K562 (cell line): Measurements from ENCODE around the gene KRT28. TPM values are rescaled to one million over a fixed set of nuclear protein-coding genes. Genes with fewer than 3 reads are reported as not detected.

Experiments used
- AFF1 ChIP-seq, 2 experiments: fragments of 450-650 bp; IDR thresholded peaks; 2 replicates each; pipeline ENCODE4 v1.6.1; 2018; ENCODE audit warnings: mild to moderate bottlenecking in 2 of 2, low read depth in 1 of 2; ENCODE audit not compliant: partially characterized antibody in 2 of 2
- E2F6 ChIP-seq, 2 experiments: IDR thresholded peaks; 2 replicates each; pipeline ENCODE4 v1.6.1; 2011; ENCODE audit warnings: borderline replicate concordance in 1 of 2, control low read depth in 1 of 2, low read depth in 1 of 2, low read length in 1 of 2, mild to moderate bottlenecking in 1 of 2, mixed read lengths in 1 of 2, moderate library complexity in 1 of 2; ENCODE audit not compliant: insufficient read depth in 1 of 2, insufficient read length in 1 of 2, poor library complexity in 1 of 2, severe bottlenecking in 1 of 2; ENCODE audit errors: extremely low read depth in 1 of 2
- FOXJ2 ChIP-seq: fragments of 200-800 bp; sonication (Bioruptor generic); IDR thresholded peaks from 2 replicates; pipeline ENCODE4 v1.6.1; 2016; ENCODE audit warnings: missing genetic modification characterization, missing compliant biosample characterization
- MYBL2 ChIP-seq, 2 experiments: fragments of 450-650 bp in 1 of 2; sonication (generic) in 1 of 2; formaldehyde crosslinking in 1 of 2; IDR thresholded peaks; 2 replicates each; pipeline versions ENCODE4 v1.6.1 to v1.8.1; 2017 to 2022; ENCODE audit warnings: borderline replicate concordance in 1 of 2, inconsistent platforms in 1 of 2, low read depth in 1 of 2, mild to moderate bottlenecking in 1 of 2, missing genetic modification reagents in 1 of 2, moderate library complexity in 1 of 2
- RBM39 ChIP-seq: fragments of 200-400 bp; formaldehyde crosslinking; optimal IDR thresholded peaks from 2 replicates; pipeline ENCODE3; 2018; ENCODE audit warnings: low read depth, low read length
- THAP7 ChIP-seq: fragments of 250-450 bp; sonication (Bioruptor Pico); IDR thresholded peaks from 2 replicates; pipeline ENCODE4 v1.5.0; 2021
- WHSC1 ChIP-seq: IDR thresholded peaks from one replicate; pipeline ENCODE4 v1.6.1; 2012; ENCODE audit warnings: low read length, control low read depth, inconsistent platforms
- ZBTB40 ChIP-seq, 2 experiments: fragments of 450-650 bp in 1 of 2; sonication (generic) in 1 of 2; formaldehyde crosslinking in 1 of 2; IDR thresholded peaks; 2 replicates each; pipeline versions ENCODE4 v1.7.1 to v1.9.0; 2016 to 2022; ENCODE audit warnings: inconsistent platforms in 1 of 2, mild to moderate bottlenecking in 1 of 2, missing genetic modification reagents in 1 of 2
- polyA plus RNA-seq, 8 experiments: library from polyadenylated mRNA; depleted of rRNA in 4 of 8; stranded (reverse) in 5 of 8; unstranded in 3 of 8; fragments of >200 nt; fragmentation: Nextera tagmentation in 2 of 8; fragmentation: Illumina TruSeq in 1 of 8; extraction: Ambion mirVana in 2 of 8; extraction: Trizol in 1 of 8; gene quantifications; 2 replicates each; pipeline versions ENCODE4 v1.2.1 to v1.2.3, GENCODE V29; 2011 to 2014; ENCODE audit warnings: inconsistent platforms in 1 of 8, missing spikeins in 1 of 8
- total RNA-seq, 7 experiments: library from RNA; depleted of rRNA in 6 of 7; stranded (reverse); fragments of >200 nt in 6 of 7; fragmentation: Illumina TruSeq in 2 of 7; extraction: Trizol in 2 of 7; gene quantifications; 2 replicates each; pipeline versions ENCODE4 v1.2.1 to v1.2.3, GENCODE V29; 2011 to 2021; ENCODE audit warnings: low replicate concordance in 1 of 7

The KRT28 gene
- total and polyA plus RNA-seq, 9 of the 15 experiments (the other 6 are each of a cell fraction or from before 2014, with no cell fraction given): not detected

- no peak for TF ChIP-seq ZBTB40 (IDR thresholded peaks at IDR 0.05)
- TF ChIP-seq ZBTB40 (CRISPR knock-in tag; IDR thresholded peaks at IDR 0.05): no peak
- TF ChIP-seq AFF1 (IDR thresholded peaks at IDR 0.05; ENCODE audit: low read depth in 1 of 2, partially characterized antibody in 2 of 2): peak; percentile 69 to 90
- TF ChIP-seq E2F6 (IDR thresholded peaks at IDR 0.05; ENCODE audit: borderline replicate concordance in 1 of 2, extremely low read depth in 1 of 2, insufficient read depth in 1 of 2, insufficient read length in 1 of 2, low read depth in 1 of 2, low read length in 1 of 2, poor library complexity in 1 of 2, severe bottlenecking in 1 of 2): peak in 1 of 2 experiments; percentile 62
- no peak for TF ChIP-seq THAP7 (CRISPR knock-in tag)
- TF ChIP-seq WHSC1: no peak
- no peak for TF ChIP-seq RBM39
- 0 out of 2 replicates have a peak, but pooled peaks have one; percentile 28 for TF ChIP-seq MYBL2 (IDR thresholded peaks at IDR 0.05; ENCODE audit: low read depth)
- no peak for TF ChIP-seq MYBL2 (CRISPR knock-in tag; IDR thresholded peaks at IDR 0.05; ENCODE audit: borderline replicate concordance)
- no peak for TF ChIP-seq FOXJ2 (tag)
Observed at GRCh38 chr17:40827746-40828453, 28.1 kb upstream of the KRT28 start (continued).
